Measurements from ENCODE around the gene DGKI. TPM values are rescaled to one million over a fixed set of nuclear protein-coding genes. Genes with fewer than 3 reads are reported as not detected.
A peak's percentile ranks its signal among the peaks of the same experiment; 100 is the strongest.

The DGKI gene
- total and polyA plus RNA-seq, 2 of the 4 experiments (the other 2 are of a cell fraction) = 3.9 to 15.8 TPM

DNA sequence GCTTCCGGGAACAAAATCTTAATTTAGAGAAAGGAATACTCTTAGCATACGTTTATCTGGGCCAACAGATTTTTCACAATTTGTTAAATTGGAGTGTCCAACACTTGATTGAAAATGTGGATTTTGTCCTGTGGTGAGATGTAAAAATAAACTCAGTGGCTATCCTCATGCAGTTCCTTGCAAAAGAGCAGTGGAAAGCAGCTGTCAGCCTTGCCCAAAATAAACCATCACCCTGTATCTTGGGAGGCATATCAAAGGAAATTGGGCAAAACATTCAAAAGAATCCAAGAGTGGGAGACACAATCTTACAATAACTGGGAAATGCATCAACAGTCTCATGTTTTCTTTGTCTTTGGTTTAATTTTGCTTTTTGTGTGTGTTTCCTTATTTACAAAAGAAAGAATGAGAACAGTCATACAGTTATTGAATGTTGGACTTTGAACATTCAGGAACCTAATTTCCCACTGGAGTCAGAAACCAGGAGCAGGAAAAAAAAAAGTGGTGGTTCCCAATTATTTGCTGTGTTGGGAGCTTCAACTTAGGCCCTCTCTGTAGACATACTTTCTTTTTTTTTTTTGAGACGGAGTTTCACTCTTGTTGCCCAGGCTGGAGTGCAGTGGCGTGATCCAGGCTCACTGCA lies 44.4 kb upstream of the DGKI start:
- Histone ChIP-seq H3K4ac (ENCODE audit: low read depth, low read length) (no peak overlapping the region), H3K23ac (ENCODE audit: low read depth, low read length) (no peak overlapping the region), H4K91ac (ENCODE audit: insufficient read depth, low read depth, low read length) (peak overlapping the region; percentile 5; the same call in 1 of the 2 replicates), H3K14ac (replicated peaks; ENCODE audit: low read depth, low read length) (no peak overlapping the region), H3K9me3 (ENCODE audit: control insufficient read depth, insufficient read depth, low read length) (no peaks in the 10 kb centered on the region), H3K4me1 (ENCODE audit: control insufficient read depth, insufficient read depth, low read length) (peaks cover 4% of the 10 kb centered on the region; the same call in 1 of the 2 replicates), H4K20me1 (ENCODE audit: insufficient read depth, low read length) (no peaks in the 10 kb centered on the region), H2BK15ac (ENCODE audit: low read depth, low read length) (no peak overlapping the region), H3K56ac (ENCODE audit: extremely low read depth, insufficient read depth, low read length) (no peak overlapping the region), H3K18ac (ENCODE audit: low read depth, low read length) (no peak overlapping the region), H3K27me3 (ENCODE audit: control insufficient read depth, insufficient read depth, low read length) (no peaks in the 10 kb centered on the region), H4K5ac (ENCODE audit: low read depth, low read length) (no peak overlapping the region), H2BK120ac (ENCODE audit: low read depth, low read length) (no peak overlapping the region), H2BK20ac (ENCODE audit: low read depth, low read length) (no peak overlapping the region), H3K4me3 (ENCODE audit: insufficient read depth, low read depth, low read length) (no peak overlapping the region), H3K79me1 (ENCODE audit: low read depth in 1 of 2, low read length in 2 of 2) (peaks cover 38 to 60% of the 10 kb centered on the region in 2 experiments), H2BK5ac (ENCODE audit: low read depth, low read length, poor library complexity, severe bottlenecking) (no peak overlapping the region), H2AK9ac (replicated peaks; ENCODE audit: low read depth, low read length, poor library complexity) (no peak overlapping the region), H3K36me3 (ENCODE audit: control insufficient read depth, insufficient read depth, low read length) (peaks cover 54% of the 10 kb centered on the region), H3K9ac (ENCODE audit: low read depth, low read length) (no peak overlapping the region), H2AFZ (replicated peaks; ENCODE audit: low read length, poor library complexity) (no peak overlapping the region), H3K9me1 (ENCODE audit: insufficient read depth, low read length) (peaks cover 10% of the 10 kb centered on the region), H3K27ac (ENCODE audit: insufficient read depth, low read length) (no peak overlapping the region), H4K8ac (ENCODE audit: low read depth in 2 of 2, low read length in 2 of 2) (0 out of 4 replicates have a peak overlapping the region, but pooled peaks of 1 of the 2 experiments have one; percentile 21), H2AK5ac (ENCODE audit: low read depth, low read length) (no peak overlapping the region), H3K4me2 (ENCODE audit: low read depth, low read length) (no peak overlapping the region)
- DNase-seq (no peak), ATAC-seq (ENCODE audit: low read depth) (no peak)
- dilution Hi-C loops (cut with HindIII; ENCODE audit: low sequenced_read_pairs, unreplicated experiment) (no loop called here), in situ Hi-C loops (cut with MboI; ENCODE audit: low sequenced_read_pairs) (no loop called here), intact Hi-C loops (cut with micrococcal nuclease) (no loop called here)
- 87% methylated on average over 3 of the region's 4 CpGs; no CpG with 5 or more reads in 1 of the 2 experiments for WGBS, 2 experiments (ENCODE audit: extremely low coverage in 2 of 2, insufficient read length in 1 of 2)
- CTCF ChIA-PET = no interaction called here
- TF ChIP-seq NFE2L2 (IDR thresholded peaks at IDR 0.05; ENCODE audit: low read depth, low read length) (no peak), RFX5 (IDR thresholded peaks at IDR 0.05; ENCODE audit: low read depth, low read length) (no peak), RAD21 (IDR thresholded peaks at IDR 0.05; ENCODE audit: low read length) (no peak), CHD1 (IDR thresholded peaks at IDR 0.05; ENCODE audit: low read depth, low read length) (no peak), CEBPB (IDR thresholded peaks at IDR 0.05; ENCODE audit: low read depth, low read length) (no peak), MXI1 (IDR thresholded peaks at IDR 0.05; ENCODE audit: borderline replicate concordance, low read depth, low read length) (no peak), MAFK (IDR thresholded peaks at IDR 0.05; ENCODE audit: low read depth, low read length) (no peak)
- TF ChIP-seq, protein P1, sequence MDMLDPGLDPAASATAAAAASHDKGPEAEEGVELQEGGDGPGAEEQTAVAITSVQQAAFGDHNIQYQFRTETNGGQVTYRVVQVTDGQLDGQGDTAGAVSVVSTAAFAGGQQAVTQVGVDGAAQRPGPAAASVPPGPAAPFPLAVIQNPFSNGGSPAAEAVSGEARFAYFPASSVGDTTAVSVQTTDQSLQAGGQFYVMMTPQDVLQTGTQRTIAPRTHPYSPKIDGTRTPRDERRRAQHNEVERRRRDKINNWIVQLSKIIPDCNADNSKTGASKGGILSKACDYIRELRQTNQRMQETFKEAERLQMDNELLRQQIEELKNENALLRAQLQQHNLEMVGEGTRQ (IDR thresholded peaks at IDR 0.05; ENCODE audit: low read depth, low read length) = no peak
- TF ChIP-seq, protein P2, sequence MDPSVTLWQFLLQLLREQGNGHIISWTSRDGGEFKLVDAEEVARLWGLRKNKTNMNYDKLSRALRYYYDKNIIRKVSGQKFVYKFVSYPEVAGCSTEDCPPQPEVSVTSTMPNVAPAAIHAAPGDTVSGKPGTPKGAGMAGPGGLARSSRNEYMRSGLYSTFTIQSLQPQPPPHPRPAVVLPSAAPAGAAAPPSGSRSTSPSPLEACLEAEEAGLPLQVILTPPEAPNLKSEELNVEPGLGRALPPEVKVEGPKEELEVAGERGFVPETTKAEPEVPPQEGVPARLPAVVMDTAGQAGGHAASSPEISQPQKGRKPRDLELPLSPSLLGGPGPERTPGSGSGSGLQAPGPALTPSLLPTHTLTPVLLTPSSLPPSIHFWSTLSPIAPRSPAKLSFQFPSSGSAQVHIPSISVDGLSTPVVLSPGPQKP (IDR thresholded peaks at IDR 0.05; ENCODE audit: borderline replicate concordance, low read depth, low read length) = no peak
- TF ChIP-seq, protein P3, sequence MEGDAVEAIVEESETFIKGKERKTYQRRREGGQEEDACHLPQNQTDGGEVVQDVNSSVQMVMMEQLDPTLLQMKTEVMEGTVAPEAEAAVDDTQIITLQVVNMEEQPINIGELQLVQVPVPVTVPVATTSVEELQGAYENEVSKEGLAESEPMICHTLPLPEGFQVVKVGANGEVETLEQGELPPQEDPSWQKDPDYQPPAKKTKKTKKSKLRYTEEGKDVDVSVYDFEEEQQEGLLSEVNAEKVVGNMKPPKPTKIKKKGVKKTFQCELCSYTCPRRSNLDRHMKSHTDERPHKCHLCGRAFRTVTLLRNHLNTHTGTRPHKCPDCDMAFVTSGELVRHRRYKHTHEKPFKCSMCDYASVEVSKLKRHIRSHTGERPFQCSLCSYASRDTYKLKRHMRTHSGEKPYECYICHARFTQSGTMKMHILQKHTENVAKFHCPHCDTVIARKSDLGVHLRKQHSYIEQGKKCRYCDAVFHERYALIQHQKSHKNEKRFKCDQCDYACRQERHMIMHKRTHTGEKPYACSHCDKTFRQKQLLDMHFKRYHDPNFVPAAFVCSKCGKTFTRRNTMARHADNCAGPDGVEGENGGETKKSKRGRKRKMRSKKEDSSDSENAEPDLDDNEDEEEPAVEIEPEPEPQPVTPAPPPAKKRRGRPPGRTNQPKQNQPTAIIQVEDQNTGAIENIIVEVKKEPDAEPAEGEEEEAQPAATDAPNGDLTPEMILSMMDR (conservative IDR thresholded peaks at IDR 0.05; ENCODE audit: low read depth, low read length) = no peak
- POLR2A ChIA-PET (ENCODE audit: unreplicated experiment) = no interaction called here
- no TSS peak for BruUV-seq (replicated peaks)
